Activated CD4-positive, alpha-beta T cell treated with anti-CD3 and anti-CD28 coated beads, Interleukin-2, amount 50 U/mL, for 1 hour (primary cell): ENCODE data around the gene SAP25.

ENCODE experiments used
- DNase-seq: peaks from one replicate; pipeline ENCODE4 v3.0.0-alpha.2; 2020

Gene SAP25

DNA sequence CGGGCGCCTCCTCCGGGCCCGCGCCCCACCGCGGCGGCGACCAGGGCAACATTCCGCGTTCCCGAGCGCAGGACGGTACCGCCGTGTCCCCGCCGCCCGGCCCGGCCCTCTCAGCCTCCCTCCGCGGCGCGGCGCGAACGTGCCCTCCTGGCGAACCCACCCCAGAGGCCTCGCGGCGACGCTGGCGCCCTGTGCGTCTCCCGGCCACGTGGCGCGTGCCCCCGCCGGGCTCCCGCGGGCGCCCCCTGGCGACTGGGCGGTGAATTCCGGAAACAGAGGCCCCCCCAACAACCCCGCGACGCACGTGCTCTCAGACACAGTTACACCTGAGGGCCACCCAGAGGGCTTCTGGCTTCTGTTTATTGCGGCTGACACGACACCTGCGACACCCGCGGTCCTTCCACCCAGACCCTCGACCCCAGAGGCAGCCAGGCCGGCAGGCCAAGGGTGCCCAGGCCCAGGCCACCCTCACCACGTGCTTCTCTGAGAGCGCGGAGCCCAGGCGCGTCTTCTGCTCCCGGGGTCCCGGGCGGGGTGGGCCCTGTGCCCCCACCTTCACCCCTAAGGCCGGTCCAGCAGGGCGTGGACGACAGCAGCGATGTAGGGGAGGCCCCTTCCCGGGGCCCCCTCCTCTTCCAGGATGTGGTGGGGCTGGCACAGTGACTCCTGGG, at the start of gene SAP25:
Gene SAP25, minus strand, starts transcription at position 210 of the 671 bp plus-strand sequence. Its CDS starts 158 bp downstream, at position 52.
- DNase-seq: no peak

- DNase-seq: no peak
Observed at GRCh38 chr7:100621554-100621953, 47.9 kb upstream of the SAP25 start.

DNA sequence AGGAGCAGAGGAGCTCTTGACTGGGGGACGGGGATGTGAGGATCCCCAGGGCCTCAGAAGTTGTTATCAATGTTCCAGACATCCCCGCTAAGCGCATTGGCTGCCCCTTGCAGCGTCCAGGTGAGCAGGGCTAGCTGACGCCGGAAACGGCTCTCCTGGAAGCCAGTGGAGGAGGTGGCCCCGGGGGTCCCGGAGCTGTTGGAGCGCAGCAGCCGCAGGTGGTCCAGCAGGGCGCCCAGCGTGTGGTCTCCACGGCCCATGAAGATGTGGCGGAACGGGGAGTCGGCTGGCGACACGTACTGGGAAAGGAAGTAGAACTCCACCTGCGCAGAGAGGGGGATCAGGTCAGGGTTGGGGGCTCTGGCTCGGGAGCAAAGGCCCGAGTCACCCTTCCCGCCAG, 47.1 kb upstream of the SAP25 start:
- no peak for DNase-seq

DNA sequence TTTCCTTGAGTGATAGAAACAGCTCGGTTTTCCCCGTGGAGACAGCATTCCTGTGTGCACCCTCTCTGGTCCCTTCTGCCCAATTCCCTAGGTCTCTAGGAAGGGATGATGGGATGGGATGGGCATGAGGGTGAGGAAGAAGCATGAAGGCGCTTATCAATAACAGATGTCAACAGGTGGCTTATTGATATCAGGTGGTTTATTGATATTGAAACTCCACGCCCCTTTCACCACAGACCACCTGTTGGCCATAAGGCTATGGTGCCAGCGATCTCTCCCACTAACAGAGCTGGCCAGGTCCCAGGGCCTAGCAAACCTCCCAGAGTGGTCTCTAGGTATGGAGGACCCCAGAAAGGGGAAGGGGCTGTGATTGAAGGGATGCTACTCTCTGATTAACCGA, 46.5 kb upstream of the SAP25 start:
- DNase-seq: no peak

- DNase-seq: no peak
Observed at GRCh38 chr7:100614308-100614861, 40.7 kb upstream of the SAP25 start.

- DNase-seq: no peak
Observed at GRCh38 chr7:100613412-100614175, 39.9 kb upstream of the SAP25 start.

DNA sequence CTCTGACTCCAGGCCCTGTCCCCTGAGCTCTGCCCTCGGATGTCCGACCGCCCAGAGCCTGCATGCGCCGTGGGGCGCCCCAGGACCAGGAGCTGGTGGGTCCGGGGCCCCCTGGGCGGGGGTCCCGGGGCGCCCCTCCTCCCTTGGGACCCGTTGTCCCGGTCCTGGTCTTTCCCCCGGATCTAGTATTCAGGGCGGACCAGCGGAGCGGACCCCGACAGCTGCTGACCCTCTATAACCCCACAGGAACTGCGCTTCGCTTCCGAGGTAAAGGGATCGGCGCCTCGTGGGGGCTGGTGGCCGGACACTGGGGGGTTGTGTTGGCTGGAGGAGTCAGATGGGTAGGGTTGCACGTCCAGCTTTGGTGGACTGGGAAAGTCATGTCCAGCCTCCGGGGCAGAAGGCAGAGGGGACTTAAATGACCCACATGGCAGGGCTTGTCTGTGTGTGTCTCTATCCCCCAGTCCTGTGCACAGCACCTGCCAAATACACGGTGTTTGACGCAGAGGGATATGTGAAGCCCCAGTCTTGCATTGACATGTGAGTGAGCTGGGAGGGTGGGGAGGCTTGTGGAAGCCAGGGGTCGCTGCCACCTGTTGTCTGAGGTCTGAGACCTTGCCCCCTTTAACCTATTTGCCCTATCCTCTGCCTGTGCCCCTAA, 39.2 kb upstream of the SAP25 start:
- no peak for DNase-seq

GRCh38 chr7:100611983-100612729, 38.5 kb upstream of the SAP25 start, which contains the start of gene MOSPD3:
Gene MOSPD3, plus strand, starts transcription at chr7:100612540. Its CDS starts 252 bp downstream, at chr7:100612792.
- peak; percentile 97 for DNase-seq

DNA sequence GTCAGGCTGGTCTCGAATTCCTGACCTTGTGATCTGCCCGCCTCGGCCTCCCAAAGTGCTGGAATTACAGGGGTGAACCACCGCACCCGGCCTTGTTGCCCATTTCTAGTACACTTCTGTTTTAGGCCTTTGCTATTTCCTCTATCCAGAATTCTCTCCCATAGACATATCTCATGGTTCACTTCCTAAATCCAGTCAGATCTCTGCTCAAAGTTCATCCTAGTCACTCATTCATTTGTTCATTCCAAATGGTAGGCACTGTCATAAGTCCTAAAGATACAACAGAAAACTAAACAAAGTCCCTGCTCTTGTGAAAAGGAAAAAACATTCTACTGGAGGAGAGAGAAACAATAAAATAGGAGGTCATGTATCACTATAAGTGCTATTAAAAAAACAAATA, 36.3 kb upstream of the SAP25 start:
- DNase-seq: no peak

GRCh38 chr7:100607111-100607510, 33.4 kb upstream of the SAP25 start:
- DNase-seq: no peak

- no peak for DNase-seq
Observed at GRCh38 chr7:100606313-100606712, 32.6 kb upstream of the SAP25 start.

DNA sequence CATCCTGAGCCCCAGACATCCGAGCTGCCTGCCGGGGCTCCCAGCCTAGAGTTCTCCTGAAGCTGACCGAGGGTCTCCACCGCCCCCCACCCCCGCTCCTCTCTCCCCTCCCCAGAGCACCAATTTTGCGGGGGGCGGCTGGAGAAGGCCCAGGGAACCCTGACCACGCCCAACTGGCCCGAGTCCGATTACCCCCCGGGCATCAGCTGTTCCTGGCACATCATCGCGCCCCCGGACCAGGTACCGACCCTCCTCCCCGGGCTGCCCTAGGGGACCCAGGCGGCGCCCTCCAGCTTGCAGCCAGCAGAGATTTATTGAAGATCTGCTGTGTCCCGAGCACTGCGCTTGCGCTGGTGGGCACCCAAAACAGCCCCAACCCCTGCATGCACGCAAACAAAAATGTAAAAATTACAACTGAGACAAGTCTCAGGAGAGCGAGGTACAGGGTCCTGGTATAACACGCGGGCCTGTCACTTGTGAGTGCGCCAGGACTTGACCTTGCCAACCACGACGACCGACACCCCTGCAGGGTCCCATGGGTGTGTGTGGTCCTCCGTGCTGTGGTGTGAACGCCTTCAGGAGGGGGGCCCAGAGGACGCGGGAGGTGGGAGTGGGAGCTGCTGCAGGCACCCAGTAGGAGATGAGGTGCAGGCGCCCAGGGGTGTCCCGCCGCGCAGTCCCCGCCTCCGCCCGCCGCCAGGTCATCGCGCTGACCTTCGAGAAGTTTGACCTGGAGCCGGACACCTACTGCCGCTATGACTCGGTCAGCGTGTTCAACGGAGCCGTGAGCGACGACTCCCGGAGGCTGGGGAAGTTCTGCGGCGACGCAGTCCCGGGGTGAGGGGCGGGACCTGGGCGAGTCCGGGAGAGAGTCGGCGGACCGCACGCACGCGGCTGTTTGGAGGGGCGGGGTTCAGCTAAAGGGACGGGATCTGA, 31.5 kb upstream of the SAP25 start:
- no peak for DNase-seq

DNA sequence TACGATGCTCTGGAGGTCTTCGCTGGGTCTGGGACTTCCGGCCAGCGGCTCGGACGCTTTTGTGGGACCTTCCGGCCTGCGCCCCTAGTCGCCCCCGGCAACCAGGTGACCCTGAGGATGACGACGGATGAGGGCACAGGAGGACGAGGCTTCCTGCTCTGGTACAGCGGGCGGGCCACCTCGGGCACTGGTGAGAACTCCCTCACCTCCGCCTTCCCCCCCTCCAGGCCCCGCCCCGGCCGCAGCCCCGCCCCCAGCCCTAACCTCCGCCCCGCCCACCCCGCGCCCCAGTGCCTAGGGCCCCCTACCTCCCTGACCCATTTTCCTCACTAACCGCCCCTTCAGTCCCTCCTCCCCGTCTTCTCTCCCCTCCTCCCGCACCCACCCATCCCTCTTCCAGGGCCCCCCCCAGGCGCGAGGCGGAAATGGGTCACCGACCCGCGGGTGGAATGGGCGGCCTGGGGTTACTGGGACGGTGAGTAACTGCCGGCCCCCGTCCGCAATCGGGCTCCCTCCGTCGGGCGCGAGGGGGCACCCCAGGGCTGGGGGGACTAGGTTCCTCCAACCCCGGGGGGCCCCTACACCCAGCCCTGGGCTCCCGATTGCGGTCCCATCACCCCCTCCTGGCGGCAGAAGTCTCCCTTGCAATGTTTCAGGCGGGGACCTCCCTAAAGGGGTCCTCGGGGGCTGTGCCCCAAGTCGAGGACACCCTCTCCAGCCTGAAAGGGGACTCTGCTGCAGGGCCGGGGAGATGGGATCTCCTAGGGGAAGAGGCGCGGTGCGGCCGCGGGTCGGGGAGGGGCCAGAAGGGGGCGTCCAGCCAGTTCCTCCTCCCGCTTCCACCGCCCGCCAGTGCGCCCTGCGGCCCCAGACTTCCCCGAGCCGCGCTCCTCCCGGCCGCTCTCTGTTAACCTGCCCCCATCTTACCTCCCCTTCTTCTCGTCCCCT, 30.6 kb upstream of the SAP25 start:
- DNase-seq: peak; percentile 64

GRCh38 chr7:100603726-100604027, 30.0 kb upstream of the SAP25 start:
- no peak for DNase-seq

- DNase-seq: no peak
Observed at GRCh38 chr7:100602889-100603725, 29.4 kb upstream of the SAP25 start.

GRCh38 chr7:100600730-100601038, 27.0 kb upstream of the SAP25 start:
- no peak for DNase-seq

- no peak for DNase-seq
Observed at GRCh38 chr7:100599911-100600729, 26.4 kb upstream of the SAP25 start.

DNA sequence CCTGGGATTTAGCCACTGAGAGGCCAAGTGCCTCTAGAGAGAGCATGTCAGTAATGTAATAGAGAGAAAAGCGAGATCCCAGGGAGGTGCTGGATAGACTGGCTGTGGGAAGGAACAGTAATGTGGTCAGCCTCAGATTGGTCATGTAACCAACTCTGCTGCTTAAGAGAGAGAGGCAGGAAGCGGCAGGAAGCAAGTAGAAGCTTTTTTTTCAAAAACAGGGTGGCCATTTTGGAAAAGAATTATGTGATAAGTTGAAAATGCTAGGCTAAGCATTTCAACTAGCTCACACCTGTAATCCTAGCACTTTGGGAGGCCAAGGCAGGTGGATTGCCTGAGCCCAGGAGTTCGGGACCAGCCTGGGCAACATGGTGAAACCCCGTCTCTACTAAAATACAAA, 24.7 kb upstream of the SAP25 start:
- no peak for DNase-seq

- no peak for DNase-seq
Observed at GRCh38 chr7:100595188-100595587, 21.5 kb upstream of the SAP25 start.
